GM18508 (cell line): Measurements from ENCODE around the gene TNNI3K.
A peak's percentile ranks its signal among the peaks of the same experiment; 100 is the strongest.
"Not testable (repeated sequence)": the region's sequence is repeated elsewhere in the genome, so short reads cannot be mapped to it uniquely, and the experiment has no call there.

ENCODE experiments used
- ATAC-seq: cut with Tn5 transposase; IDR thresholded peaks from one replicate; pipeline ENCODE4 v1.9.1; 2021; ENCODE audit warnings: moderate number of reproducible peaks; ENCODE audit not compliant: insufficient read depth, unreplicated experiment

The TNNI3K gene, protein sequence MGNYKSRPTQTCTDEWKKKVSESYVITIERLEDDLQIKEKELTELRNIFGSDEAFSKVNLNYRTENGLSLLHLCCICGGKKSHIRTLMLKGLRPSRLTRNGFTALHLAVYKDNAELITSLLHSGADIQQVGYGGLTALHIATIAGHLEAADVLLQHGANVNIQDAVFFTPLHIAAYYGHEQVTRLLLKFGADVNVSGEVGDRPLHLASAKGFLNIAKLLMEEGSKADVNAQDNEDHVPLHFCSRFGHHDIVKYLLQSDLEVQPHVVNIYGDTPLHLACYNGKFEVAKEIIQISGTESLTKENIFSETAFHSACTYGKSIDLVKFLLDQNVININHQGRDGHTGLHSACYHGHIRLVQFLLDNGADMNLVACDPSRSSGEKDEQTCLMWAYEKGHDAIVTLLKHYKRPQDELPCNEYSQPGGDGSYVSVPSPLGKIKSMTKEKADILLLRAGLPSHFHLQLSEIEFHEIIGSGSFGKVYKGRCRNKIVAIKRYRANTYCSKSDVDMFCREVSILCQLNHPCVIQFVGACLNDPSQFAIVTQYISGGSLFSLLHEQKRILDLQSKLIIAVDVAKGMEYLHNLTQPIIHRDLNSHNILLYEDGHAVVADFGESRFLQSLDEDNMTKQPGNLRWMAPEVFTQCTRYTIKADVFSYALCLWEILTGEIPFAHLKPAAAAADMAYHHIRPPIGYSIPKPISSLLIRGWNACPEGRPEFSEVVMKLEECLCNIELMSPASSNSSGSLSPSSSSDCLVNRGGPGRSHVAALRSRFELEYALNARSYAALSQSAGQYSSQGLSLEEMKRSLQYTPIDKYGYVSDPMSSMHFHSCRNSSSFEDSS

DNA sequence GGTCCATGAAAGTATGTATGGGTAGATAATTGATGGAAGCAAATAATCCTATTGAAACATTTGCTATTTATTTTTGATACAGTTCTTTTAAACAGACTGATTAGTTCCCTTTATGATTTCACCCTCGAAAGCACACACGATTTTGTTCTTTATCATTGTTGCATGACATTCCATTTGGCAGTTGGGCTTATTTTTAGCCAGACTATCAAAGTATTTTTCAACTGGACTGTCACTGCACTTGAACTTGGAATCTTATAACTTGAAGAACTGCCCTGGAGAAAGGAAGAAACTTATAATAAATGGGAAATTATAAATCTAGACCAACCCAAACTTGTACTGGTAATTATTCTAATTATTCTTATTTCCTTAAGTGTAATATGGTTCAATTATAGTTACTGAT lies at the start of gene TNNI3K:
TNNI3K (plus strand) TSS at position 235 of the 400 bp plus-strand sequence; CDS start at position 300, 65 bp downstream.
- no peak for ATAC-seq

DNA sequence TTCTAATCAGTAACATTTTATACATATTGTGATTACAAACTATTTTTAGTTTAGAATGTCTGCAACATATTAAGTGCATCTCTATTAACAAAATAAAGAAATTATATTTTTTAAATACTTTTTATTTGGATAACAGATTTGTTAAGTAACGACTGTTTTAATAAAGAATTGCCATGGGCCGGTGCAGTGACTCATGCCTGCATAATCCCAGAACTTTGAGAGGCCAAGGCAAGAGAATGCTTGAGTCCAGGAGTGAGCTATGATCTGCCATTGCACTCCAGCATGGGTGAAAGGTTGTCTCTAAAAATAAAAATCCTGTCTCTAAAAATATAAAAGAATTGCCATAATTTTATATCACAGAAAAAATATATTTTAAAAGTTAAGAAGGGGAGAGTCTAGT lies 41.3 kb upstream of the TNNI3K start:
- ATAC-seq, result no peak

DNA sequence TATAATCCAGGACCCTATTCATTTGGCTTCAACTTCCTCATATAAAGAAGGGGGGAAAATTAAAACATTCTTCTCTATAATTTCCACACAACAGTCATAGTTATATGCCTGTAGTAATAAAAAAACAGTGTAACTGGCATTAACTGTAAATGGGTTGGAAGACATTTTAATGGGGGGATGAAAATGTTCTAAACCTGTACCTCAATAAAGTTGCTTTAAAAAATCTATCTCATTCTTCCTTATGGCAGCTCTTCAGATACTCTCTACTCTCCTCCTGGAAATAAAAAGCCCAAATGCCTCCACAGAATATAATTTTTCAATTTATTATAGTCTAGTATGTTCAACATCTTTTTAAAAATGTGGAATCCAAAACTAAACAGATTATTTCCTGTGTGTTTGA lies 39.8 kb upstream of the TNNI3K start:
- no peak for ATAC-seq

DNA sequence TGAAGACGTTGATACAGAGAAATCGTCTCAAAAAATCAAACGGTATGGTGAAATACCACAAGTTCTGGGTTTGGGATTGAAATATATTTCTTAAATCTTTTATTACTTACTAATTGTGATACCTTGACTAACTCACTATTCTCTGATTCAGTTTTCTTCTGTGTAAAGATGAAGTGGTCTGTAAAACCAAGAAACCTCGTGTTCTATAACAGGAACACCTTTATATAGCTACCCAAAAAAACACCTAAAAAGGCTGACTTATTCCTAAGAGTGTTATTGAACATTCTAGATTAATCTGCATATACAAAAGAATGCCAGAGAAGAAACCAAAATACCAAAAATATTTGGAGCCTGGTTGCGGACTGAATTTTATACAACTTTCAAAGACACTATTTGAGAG lies 37.9 kb upstream of the TNNI3K start:
- ATAC-seq, result no peak

DNA sequence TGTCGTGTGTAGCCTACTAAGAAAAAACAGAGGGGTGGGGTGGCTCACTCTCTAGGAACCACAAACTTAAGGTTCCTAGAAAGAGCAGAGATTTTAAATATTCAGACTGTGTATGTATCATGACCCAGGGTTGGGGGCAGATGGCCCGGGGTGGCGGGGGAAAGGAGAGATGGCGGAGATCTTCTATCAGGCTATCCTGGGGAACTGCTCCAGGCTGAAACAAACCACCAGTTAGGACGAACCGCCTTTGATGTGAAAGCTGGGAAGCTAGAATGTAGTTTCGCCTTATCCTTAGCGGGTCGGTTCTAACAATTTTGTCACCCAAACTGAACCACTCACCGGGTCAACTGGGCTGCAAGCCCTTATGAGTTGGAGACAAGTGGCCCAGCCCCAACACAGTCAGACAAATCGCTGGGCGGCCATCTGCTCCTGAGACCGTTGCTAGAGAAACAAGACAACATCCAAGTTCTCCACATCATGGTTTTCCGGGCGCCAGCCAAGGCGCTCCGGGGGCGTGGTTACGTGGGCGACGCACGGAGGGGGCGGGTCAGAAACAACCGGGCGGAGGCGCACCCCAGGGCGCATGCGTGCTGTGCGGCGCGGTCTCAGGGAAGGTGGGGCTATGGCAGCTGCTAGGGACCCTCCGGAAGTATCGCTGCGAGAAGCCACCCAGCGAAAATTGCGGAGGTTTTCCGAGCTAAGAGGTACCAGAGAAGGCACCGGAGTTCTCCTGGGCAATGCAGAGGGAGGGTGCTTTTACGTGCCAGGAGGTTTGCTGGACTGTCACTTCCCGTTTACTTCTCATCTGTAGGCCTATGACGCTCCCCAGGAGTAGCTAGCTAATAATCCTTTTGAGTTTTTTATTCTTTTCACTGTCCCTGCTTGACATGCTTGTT lies 37.3 kb upstream of the TNNI3K start, which contains the start of the genes FPGT and LRRIQ3:
FPGT (plus strand) TSS at position 586 of the 896 bp plus-strand sequence; CDS start at position 623, 37 bp downstream.
LRRIQ3 (minus strand) TSS at position 520 of the 896 bp plus-strand sequence. CDS start 14,492 bp downstream, outside the sequence.
- peak; percentile 90 for ATAC-seq

DNA sequence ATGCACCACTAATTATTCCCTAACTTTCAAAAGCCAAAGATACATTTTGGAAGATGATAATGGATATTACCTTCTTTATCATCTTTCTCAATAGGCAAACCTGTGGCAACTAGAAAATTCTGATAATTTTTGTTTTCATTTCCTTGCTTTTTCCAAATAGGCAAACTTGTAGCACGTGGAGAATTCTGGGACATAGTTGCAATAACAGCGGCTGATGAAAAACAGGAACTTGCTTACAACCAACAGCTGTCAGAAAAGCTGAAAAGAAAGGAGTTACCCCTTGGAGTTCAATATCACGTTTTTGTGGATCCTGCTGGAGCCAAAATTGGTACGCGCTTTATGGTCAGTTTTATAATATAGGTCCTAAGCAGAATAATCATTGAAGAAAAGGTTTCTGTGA lies 35.7 kb upstream of the TNNI3K start:
- no peak for ATAC-seq

DNA sequence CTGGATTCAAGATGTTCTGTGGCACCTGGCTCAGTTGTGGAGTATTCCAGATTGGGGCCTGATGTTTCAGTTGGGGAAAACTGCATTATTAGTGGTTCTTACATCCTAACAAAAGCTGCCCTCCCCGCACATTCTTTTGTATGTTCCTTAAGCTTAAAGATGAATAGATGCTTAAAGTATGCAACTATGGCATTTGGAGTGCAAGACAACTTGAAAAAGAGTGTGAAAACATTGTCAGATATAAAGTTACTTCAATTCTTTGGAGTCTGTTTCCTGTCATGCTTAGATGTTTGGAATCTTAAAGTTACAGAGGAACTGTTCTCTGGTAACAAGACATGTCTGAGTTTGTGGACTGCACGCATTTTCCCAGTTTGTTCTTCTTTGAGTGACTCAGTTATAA lies 29.9 kb upstream of the TNNI3K start:
- no peak for ATAC-seq

DNA sequence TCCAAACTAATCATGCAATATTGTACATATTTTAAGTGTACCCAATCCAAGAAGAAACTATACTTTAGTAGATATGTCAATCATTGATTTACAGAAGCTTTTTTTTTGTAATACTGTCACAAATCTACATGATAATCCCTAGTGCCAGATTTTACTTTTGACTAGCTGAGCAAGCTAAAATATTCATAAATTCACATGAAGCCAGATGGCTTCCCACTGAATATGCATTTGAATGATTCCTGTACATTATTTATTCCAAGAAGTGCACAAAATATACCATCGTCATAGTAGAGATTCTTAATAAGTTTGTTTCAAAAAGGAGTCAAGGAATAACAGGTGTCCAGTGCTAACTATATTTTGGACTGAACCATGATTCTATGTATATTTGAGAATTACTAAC lies 20.0 kb upstream of the TNNI3K start:
- ATAC-seq, result no peak

DNA sequence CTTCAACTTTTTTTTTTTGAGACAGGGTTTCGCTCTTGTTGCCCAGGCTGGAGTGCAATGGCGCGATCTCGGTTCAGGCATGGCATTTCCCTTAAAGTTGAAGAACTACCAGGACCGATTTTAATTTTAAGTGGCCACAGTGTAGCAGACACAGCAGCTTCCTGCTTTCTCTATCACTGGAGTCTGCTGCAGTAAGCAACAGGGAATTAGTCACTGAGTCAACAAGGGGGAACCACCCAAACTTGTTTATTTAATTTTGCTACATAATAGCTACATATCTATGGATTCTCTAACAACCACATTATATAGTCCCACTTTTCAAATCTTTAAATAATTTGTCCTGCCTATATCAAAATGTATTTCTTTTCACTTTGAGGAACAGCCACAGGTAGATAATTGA lies 12.5 kb upstream of the TNNI3K start:
- ATAC-seq, result no peak

DNA sequence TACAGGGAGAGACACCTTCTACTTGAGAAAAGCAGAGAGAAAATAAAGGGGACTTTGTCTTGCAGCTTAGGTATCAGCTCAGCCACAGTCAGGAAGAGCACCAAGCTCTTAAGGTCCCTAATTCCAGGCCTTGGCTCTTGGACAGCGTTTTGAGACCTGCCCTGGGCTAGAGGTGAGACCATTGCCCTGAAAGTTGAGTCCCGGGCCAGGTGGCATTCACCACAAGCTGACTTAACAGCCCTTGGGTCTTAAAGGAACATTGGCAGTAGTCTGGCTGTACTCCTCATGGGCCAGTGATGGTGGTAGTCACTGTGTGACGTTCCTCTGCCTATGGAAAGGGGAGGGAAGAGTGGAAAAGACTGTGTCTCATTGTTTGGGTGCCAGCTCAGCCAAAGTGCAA lies 11.7 kb upstream of the TNNI3K start:
- ATAC-seq, result no peak

DNA sequence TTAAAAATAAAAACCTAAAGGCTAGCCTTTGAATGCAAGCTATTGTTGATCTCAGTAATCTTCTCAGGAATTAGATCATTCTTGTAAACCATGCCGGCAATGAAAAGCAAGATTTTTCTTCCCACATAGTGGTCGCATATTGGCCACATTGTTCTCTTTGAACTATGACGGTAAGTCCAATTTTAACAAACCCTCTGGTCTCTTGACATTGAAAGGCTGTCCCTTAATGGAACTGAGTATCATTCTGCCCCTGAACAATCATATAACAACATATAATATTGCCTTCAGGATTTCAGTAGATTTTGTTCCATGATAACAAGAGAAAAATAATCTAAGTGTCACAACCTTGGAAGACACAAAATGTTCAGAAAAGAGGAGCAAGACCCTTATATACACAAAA lies 1.3 kb downstream of the TNNI3K start:
- ATAC-seq, result no peak

DNA sequence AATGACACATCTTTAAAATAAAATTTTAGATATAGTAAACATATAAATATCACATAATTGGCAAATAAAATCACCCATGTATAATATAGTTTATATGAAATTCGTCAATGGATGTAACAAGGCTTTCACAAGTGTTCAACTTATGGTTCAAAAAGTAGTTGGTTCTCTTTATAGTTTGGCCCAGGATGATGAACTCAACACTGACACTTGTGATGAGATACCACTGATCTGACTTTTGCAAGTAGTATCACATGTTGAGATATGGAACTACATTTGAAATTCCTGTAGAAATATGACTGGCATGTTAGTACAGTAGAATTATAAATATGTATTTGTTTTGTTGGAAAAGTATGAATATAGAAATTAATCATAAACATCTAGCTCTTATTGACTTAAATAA lies 1.8 kb downstream of the TNNI3K start:
- no peak for ATAC-seq

DNA sequence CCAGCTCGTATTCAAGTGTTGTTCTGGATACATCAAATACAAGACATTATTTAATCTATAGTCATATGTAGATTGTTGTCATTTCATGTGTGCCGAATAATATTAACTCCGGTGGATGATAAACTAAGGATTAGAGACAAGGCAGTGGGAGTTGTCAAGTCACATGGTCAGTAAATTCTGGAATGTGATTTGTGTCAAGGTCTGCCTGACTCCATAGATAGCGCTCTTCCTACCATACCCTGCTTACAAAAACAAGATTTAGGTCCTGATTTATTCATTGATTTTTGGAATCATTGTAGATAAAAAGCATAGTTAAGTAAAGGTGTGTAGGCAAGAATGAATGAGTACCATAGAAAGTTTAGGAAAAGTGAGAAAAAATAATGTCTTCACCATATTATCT lies 2.6 kb downstream of the TNNI3K start:
- no peak for ATAC-seq

DNA sequence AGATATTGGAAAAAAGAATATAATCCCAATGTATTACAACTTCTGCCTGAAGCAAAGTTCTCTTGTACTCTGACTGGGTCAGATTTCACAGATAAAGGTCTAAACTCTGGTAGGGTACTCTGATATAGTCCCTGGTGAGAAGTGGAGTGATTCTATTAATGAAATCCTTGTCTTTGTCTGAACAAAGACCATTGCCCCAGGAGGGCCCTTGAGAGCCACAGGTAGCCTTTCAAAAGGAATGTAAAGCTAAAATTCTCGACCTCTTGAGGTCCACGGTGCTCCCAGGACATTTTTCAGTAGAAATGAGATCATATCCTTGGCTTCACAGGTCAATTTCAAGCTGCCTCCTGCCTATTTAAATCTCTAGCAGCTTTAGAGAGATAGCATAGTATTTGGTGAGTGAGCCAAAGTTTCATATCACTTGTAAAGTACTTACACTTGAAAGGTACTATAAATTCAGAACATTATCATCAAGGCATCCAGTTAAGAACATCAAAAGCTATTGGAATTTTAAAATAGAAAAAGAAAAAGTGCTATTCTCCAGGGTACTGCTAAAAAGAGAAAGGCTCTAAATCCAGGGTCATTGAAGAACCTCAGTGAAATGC lies 10.1 kb downstream of the TNNI3K start:
- ATAC-seq, result no peak

DNA sequence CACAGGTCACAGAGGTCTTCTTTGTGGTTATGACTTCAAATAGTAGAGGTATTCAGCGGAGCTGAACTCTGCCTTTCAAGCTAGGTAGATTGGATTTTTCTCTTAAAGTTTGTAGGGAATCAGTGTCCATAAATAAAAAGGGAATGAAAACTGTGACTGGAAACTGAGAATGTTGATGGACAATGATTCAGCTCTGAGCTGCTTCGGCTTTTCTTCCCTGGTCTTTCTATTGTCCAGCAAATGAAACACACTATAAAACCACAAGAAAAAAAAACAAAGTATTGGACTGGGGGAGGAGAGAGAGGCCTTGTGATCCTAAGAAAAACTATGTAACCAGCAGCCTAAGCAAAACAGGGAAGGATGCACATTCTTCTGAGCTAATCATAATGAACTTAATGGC lies 11.1 kb downstream of the TNNI3K start:
- no peak for ATAC-seq

DNA sequence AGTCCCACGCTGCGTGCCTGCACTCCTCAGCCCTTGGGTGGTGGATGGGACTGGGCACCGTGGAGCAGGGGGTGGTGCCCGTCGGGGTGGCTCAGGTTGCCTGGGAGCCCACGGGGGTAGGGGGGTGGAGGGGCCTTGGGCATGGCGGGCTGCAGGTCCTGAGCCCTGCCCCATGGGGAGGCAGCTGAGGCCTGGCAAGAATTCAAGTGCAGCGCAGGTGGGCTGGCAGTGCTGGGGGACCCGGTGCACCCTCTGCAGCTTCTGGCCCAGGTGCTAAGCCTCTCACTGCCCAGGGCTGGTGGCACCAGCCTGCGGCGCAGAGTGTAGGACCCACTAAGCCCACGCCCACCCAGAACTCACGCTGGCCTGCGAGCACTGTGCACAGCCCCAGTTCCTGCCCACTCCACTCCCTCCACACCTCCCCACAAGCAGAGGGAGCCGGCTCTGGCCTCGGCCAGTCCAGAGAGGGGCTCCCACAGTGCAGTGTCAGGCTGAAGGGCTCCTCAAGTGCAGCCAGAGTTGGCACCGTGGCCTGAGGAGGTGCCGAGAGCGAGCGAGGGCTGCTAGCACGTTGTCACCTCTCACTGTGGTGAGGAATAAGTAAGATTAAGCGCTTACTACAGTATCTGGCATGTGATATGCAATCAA lies 12.8 kb downstream of the TNNI3K start:
- no peak for ATAC-seq

DNA sequence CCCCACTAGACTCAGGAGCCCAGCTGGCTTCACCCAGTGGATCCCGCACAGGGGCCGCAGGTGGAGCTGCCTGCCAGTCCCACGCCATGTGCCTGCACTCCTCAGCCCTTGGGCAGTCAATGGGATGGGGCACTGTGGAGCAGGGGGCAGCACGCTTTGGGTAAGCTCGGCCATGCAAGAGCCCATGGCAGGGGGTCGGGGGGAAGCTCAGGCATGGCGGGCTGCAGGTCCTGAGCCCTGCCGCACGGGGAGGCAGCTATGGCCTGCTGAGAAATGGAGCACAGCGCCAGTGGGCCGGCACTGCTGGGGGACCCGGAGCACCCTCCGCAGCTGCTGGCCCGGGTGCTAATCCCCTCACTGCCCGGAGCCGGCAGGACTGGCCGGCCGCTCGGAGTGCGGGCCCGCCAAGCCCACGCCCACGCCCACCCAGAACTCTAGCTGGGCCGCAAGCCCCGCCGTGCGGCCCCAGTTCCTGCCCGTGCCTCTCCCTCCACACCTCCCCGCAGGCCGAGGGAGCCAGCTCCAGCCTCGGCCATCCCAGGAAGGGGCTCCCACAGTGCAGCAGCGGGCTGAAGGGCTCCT lies 18.1 kb downstream of the TNNI3K start:
- not testable (repeated sequence) for ATAC-seq

DNA sequence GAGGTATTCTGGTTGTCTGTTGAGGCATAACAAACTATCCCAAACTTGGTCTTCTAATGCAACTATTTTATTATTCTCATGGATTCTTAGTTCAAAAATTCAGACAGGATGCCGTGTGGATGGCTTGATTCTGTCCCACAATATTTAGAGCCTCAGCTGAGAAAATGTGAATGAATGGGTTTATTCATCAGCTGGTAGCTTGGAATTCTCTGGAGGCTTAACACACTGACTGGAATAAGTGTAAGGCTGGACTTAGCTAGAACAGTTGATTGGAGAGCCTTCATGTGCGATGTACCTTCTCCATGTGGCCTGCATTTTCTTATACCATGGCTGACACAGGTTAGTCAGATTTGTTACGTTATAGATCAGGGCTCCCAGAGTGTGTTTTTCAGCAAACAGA lies 30.8 kb downstream of the TNNI3K start:
- no peak for ATAC-seq

DNA sequence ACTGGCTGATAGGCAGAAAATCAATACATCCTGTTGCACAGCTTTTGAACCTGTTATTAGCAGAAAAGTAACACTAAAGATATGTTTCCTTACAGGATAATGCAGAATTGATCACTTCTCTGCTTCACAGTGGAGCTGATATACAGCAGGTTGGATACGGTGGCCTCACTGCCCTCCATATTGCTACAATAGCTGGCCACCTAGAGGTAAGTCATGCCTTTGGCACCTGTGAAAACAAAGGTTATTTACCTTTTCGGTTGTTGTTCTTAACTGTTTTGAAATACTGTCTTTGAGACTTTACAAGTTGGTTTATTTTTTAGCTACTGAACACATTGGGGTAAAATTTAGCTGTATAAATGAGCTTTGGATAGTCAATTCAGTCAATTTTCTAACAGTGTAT lies 36.3 kb downstream of the TNNI3K start:
- no peak for ATAC-seq
